GM21529 (cell line): Measurements from ENCODE around the gene PODXL2.
A peak's percentile ranks its signal among the peaks of the same experiment; 100 is the strongest.
"Not testable (repeated sequence)": the region's sequence is repeated elsewhere in the genome, so short reads cannot be mapped to it uniquely, and the experiment has no call there.

Source experiments
- ATAC-seq: cut with Tn5 transposase; IDR thresholded peaks from one replicate; pipeline ENCODE4 v1.9.1; 2021; ENCODE audit not compliant: unreplicated experiment

The PODXL2 gene

GRCh38 chr3:127654374-127654773 is 25.4 kb downstream of the PODXL2 start:
- no peak for ATAC-seq

- not testable (repeated sequence) for ATAC-seq
These were observed 26.0 kb downstream of the PODXL2 start for GRCh38 chr3:127654993-127655392.

DNA sequence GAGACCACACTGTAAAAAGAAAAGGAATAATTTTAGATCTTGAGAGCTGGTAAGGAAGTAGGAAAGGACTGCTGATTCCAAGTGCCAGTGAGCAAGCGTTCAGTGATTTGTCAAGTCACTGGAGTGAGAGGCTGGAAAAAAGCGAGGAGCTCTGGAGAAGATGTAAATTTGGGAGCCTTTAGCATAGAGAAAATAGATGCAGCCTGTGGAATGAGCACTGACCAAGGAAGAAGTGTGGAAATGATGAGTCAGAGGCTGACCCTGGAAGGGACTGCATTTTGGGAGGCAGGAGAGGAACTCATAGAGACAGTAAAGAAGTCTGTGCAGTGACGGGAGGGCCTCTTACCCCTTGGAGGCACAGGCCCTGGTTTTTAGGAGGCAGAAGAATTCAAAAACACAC is 26.7 kb downstream of the PODXL2 start:
- no peak for ATAC-seq

DNA sequence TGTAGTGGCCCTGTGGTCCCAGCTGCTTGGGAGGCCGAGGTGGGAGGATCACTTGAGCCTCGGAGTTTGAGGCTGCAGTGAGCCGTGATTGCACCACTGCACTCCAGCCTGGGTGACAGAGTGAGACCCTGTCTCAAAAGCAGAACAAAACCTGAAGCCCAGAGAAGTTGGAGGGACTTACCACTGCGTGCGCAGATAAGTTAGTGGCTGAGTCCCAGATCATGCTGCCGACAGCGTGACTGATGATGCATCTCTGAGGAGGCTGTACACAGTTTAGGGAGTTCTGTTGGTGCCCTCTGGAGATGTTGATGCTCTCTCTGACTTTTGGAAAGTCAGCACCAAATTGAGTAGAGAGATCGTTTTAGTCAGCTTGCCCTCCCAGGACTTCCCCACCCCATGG is 27.9 kb downstream of the PODXL2 start:
- ATAC-seq, result no peak

DNA sequence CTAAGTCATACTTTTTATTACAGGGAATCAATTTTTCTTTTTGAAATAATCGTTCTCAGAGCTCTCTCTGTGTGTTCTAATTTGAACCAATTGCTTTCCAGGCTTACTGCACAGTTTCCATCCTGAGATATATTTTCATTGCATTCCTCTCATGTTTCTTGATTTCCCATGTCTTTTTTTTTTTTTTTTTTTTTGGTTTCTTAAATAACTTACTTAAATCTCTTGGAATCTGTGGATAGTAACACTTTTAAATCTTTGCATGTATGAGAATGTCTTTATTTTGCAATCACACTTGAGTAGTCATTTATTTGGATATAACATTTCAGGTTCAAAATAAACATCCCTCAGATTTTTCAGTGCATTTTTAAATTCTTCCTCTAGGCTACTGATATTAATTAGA is 29.2 kb downstream of the PODXL2 start:
- ATAC-seq, result no peak

- no peak for ATAC-seq
These were observed 31.8 kb downstream of the PODXL2 start for GRCh38 chr3:127660621-127661251.

GRCh38 chr3:127661600-127661999 is 32.6 kb downstream of the PODXL2 start:
- ATAC-seq, result no peak

- no peak for ATAC-seq
These were observed 33.0 kb downstream of the PODXL2 start for GRCh38 chr3:127662001-127662469.

DNA sequence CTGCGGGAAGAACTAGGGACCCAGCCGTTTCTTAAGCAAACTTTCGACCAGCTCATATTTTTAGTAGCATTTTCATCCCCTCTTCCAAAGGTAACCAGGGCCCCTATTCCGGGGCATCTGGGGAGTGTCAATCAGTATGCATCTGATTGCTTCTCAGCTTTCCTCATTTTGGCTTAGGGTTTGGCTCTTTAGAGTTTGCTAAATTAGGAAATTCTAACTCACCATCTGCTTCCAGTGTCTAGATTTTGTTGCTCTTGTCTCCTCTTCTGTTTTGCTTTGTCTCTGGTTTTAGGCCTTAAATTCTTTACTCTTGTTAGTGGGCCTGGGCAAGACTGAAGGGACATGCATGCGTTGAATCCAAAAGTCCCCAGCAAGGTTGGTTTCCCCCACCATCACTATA is 34.2 kb downstream of the PODXL2 start:
- ATAC-seq, result no peak

- ATAC-seq, result no peak
These were observed 36.2 kb downstream of the PODXL2 start for GRCh38 chr3:127665165-127665564.

DNA sequence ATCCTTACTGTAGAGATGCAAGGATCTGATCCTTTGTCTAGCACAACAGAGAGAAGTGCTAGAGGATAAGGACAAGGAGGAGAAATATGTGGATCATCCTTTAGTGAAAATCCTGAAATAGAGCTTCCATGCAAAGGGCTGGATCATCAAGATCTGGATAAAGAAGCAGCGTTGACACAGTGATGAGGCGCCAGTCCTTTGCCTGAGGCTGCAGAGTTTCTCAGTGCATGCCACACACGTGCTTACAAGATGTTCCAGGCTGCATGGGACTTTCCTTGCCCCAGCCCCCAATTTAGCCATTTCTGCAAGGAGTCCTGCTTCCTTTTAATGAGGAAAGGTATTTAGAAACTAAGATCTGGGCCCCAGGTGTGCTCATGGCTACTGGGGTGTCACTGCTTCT is 36.6 kb downstream of the PODXL2 start:
- no peak for ATAC-seq

DNA sequence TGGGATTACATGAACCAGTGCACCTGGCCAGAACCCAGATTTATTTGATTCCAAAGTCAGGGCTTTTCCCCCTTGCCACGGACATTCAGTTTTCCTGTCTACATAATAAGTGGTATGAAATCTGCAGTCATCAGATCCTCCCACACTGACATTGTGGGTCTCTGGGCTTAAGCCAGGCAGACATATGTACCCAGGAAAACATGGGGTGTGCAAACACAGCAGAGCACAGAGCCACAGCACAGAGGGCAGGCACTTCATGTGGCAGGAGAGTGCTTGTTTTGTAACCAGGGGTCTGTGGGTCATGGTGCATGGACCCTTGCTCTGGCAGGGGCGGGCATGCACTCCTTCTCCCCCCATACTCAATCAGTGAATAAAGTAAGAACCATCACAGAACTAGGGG is 37.7 kb downstream of the PODXL2 start:
- ATAC-seq, result no peak

- no peak for ATAC-seq
These were observed 38.2 kb downstream of the PODXL2 start for GRCh38 chr3:127667119-127667681.

GRCh38 chr3:127668906-127669305 is 39.9 kb downstream of the PODXL2 start:
- no peak for ATAC-seq

- no peak for ATAC-seq
These were observed 40.7 kb downstream of the PODXL2 start for GRCh38 chr3:127669541-127670228.

DNA sequence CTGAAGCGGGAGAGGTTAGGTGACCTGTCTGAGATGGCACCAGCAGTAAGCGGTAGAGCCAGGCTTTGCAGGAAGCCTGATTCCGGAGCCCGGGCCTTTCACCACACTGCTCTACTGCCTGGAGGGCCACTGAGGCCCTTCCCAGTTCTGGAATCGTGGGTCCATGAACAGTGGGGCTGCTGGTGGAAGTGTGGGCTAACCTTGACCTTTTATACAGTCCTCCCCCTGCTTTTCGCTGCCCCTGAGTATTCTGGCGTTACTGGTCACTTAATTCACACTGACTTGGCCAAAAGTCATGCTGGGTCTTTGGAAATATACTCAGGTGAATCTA is 41.2 kb downstream of the PODXL2 start:
- ATAC-seq, result no peak

DNA sequence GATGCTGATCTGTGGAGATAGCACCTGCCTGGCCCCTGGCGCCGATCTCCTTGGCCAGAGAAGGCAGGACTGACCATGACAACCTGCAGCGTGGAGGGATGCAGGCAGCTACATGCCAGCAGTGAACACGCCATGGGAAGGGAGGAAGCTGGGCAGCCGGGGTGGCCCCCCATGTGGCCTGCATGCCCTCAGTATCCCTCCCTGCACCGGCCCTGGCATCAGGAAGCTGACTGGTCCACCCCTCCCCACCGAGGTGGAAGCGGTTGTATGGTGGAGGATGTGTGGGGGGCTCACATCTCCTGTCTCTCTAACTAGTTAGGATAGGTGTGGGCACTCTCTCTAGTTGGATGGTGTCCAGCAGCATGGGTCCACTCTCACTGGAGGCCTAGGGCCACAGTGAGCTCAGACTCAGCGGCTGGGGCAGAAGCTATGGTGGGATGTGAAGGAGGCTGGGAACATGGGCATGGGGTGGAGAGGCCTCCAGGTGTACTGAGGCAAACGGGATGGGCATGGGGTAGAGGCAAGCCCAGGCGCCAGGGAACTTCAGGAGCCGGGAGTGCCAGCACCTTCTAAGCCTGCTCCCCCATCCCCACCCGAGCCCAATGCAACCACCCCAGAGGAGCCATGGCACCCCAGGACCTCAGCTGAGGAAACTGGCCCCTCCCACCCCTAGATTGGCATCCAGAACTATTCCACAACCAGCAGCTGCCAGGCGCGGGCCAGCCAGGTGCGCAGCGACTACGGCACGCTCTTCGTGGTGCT is 42.0 kb downstream of the PODXL2 start:
- no peak for ATAC-seq

GRCh38 chr3:127671523-127672428 is 42.8 kb downstream of the PODXL2 start:
- peak; percentile 21 for ATAC-seq

DNA sequence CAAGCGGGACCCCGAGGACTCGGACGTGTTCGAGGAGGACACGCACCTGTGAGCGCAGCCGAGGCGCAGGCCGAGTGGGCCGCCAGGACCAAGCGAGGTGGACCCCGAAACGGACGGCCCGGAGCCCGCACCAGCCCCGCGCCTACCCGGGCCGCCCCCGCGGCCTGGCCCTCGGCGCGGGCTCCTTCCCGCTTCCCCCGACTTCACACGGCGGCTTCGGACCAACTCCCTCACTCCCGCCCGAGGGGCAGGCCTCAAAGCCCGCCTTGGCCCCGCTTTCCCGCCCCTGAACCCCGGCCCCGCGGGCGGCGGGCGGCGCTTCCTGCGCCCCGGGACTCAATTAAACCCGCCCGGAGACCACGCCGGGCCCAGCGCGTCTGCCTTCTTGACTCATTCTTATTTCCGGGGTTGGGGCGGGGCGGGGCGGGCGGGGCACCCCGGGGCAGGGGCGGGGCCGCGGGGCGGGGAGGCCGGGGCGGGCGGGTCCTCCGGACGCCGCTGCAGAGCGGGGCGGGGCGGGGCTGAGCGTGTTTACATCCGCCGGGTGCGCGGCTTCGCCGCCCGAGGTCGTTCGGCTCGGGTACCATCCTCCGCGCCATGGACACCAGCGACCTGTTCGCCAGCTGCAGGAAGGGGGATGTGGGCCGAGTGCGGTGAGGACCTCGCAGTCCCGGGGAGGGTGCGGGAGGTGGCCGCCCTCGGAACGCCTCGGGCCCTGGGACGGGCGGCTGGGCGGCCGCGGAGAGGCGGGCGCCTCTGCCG is 43.6 kb downstream of the PODXL2 start, which contains the start of gene ABTB1:
ABTB1 (plus strand) TSS at position 524 of the 762 bp plus-strand sequence; CDS start at position 598, 74 bp downstream.
- ATAC-seq, result peak; percentile 80
